OCI-LY3 (cell line): ENCODE measurements around the gene PEX7.
"Not testable (repeated sequence)": the region's sequence is repeated elsewhere in the genome, so short reads cannot be mapped to it uniquely, and the experiment has no call there.

Experiments
- H2AFZ ChIP-seq: fragments of 200-600, 300-600 bp; shearing (Covaris generic); 2 replicates; pipeline ENCODE4 v1.6.0; 2014; ENCODE audit warnings: antibody characterized with exemption, low read depth, low read length
- H3K27ac ChIP-seq: fragments of 200-600, 300-600 bp; sonication (generic); 2 replicates; pipeline ENCODE4 v1.5.1; 2014; ENCODE audit warnings: mild to moderate bottlenecking, low read length, moderate library complexity, mixed read lengths
- H3K27me3 ChIP-seq: fragments of 200-600, 300-600 bp; sonication (generic); 2 replicates; pipeline ENCODE4 v1.6.1; 2014; ENCODE audit warnings: low read depth, low read length, mixed read lengths
- H3K36me3 ChIP-seq: fragments of 200-600, 300-600 bp; sonication (generic); replicated peaks from 2 replicates; pipeline ENCODE3; 2014; ENCODE audit warnings: low read depth, low read length, mixed read lengths
- H3K4me1 ChIP-seq: fragments of 300-600, 200-600 bp; sonication (generic); 2 replicates; pipeline ENCODE4 v1.6.1; 2014; ENCODE audit warnings: low read length, mixed read lengths
- H3K4me2 ChIP-seq: fragments of 200-600, 300-600 bp; sonication (generic); 2 replicates; pipeline ENCODE4 v1.6.1; 2014; ENCODE audit warnings: low read length, mixed read lengths
- H3K4me3 ChIP-seq: fragments of 300-600, 200-600 bp; sonication (generic); 2 replicates; pipeline ENCODE4 v1.5.1; 2014; ENCODE audit warnings: antibody characterized with exemption, mild to moderate bottlenecking, low read length, moderate library complexity
- H3K79me2 ChIP-seq: fragments of 300-600, 200-600 bp; shearing (Covaris generic); 2 replicates; pipeline ENCODE4 v1.6.1; 2014; ENCODE audit warnings: mild to moderate bottlenecking, low read length, mixed read lengths
- H3K9ac ChIP-seq: fragments of 300-600, 200-600 bp; shearing (Covaris generic); 2 replicates; pipeline ENCODE4 v1.6.0; 2014; ENCODE audit warnings: mild to moderate bottlenecking, low read length, moderate library complexity
- H3K9me3 ChIP-seq: fragments of 200-600, 300-600 bp; shearing (Covaris generic); 2 replicates; pipeline ENCODE4 v1.6.1; 2014; ENCODE audit warnings: low read length, mixed read lengths; ENCODE audit not compliant: insufficient read depth
- H4K20me1 ChIP-seq: fragments of 200-600, 300-600 bp; sonication (generic); 2 replicates; pipeline ENCODE4 v1.6.1; 2016; ENCODE audit warnings: low read length, mixed read lengths; ENCODE audit not compliant: insufficient read depth
- CTCF ChIP-seq: fragments of 200-600, 300-600 bp; sonication (generic); IDR thresholded peaks from 2 replicates; pipeline ENCODE4 v1.5.1; 2014; ENCODE audit warnings: antibody characterized with exemption, low read length, low read depth
- EZH2phosphoT487 ChIP-seq: fragments of 200-600 bp; shearing (Covaris generic); IDR thresholded peaks from 2 replicates; pipeline ENCODE4 v1.6.1; 2018; ENCODE audit warnings: antibody characterized with exemption, mixed run types, low read depth

Gene PEX7

DNA sequence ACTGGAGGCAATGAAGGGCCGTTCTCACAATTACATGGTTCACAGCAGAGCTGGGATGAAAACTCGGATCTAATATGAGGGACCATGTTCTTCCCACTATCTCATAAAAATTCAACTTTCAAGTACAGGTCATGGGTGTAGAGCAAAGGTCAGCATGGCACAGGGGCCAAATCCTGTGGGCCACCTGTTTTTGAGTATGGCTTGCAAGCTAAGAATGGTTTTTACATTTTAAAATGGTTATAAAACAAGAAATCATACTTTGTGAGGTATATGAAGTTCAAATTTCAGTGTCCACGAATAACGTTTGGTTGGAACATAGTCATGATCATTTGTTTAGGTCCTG is 34.7 kb upstream of the PEX7 start:
- Histone ChIP-seq H3K9me3 (no peaks in the 10 kb centered on the region), H3K27me3 (0 out of 2 replicates have a peak, but pooled peaks cover 13% of the 10 kb centered on the region), H3K4me1 (peaks cover 33% of the 10 kb centered on the region), H3K9ac (no peak overlapping the region), H3K36me3 (no peaks in the 10 kb centered on the region), H3K27ac (no peak overlapping the region), H3K4me2 (no peak overlapping the region), H4K20me1 (peaks cover 4% of the 10 kb centered on the region), H3K79me2 (no peaks in the 10 kb centered on the region), H2AFZ (no peak overlapping the region), H3K4me3 (no peak overlapping the region)
- TF ChIP-seq EZH2phosphoT487 (no peak), CTCF (no peak)

DNA sequence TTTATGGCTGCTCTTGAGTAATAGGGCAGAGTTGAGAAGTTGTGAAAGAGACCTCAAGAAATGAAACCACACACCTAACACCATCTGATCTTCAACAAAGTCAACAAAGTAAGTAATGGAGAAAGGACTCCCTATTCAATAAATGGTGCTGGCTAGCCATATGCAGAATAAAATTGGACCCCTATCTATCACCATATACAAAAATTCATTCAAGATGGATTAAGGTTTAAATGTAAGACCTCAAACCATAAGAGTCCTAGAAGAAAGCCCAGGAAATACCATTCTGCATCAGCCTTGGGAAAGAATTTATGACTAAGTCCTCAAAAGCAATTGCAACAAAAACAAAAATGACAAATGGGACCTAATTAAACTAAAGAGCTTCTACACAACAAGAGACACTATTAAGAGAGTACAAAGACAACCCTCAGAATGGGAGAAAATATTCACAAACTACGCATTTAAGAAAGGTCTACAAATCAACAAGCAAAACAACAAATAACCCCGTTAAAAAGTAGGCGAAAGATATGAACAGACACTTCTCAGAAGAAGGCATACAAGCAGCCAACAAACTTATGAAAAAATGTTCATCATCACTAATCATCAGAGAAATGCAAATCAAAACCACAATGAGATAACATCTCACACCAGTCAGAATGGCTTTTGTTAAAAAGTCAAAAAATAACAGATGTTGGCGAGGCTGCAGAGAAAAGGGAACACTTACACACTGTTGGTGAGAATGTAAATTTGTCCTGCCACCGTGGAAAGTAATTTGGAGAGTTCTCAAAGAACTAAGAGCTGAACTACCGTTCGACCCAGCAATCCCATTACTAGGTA is 34.1 kb upstream of the PEX7 start:
- Histone ChIP-seq H3K4me3 (no peak overlapping the region), H3K9ac (no peak overlapping the region)

DNA sequence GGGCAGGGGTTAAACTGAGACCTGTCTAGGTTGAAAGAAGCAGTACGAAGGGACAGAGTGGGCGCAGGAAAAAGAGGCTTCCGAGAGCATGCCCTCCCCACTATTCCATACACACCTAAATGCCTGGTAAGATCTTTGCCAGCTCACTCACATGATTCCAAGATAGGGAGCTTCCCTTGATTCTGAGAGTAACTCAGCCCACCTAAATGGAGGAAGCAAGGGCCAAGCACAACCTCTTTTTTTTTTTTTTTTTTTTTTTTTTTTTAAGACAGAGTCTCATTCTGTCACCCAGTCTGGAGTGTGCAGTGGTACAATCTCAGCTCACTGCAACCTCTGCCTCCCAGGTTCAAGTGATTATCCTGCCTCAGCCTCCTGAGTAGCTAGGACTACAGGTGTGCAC is 33.0 kb upstream of the PEX7 start:
- H3K9me3 ChIP-seq, H3K4me3 ChIP-seq, H3K27ac ChIP-seq, H3K79me2 ChIP-seq, H3K4me2 ChIP-seq, H2AFZ ChIP-seq, H3K36me3 ChIP-seq, H4K20me1 ChIP-seq, H3K9ac ChIP-seq: not testable (repeated sequence)
- 0 out of 2 replicates have a peak, but pooled peaks cover 13% of the 10 kb centered on the region for H3K27me3 ChIP-seq
- peaks cover 21% of the 10 kb centered on the region for H3K4me1 ChIP-seq

More for the DNA sequence above, 34.1 kb upstream of the PEX7 start:
- H4K20me1 ChIP-seq: peaks cover 4% of the 10 kb centered on the region
- H3K4me1 ChIP-seq: peaks cover 32% of the 10 kb centered on the region
- H3K4me2 ChIP-seq: no peak overlapping the region
- no peaks in the 10 kb centered on the region for H3K79me2 ChIP-seq
- TF ChIP-seq EZH2phosphoT487: no peak
- no peak for TF ChIP-seq CTCF
- no peaks in the 10 kb centered on the region for H3K36me3 ChIP-seq
- 0 out of 2 replicates have a peak, but pooled peaks cover 13% of the 10 kb centered on the region for H3K27me3 ChIP-seq
- no peak overlapping the region for H2AFZ ChIP-seq
- no peaks in the 10 kb centered on the region for H3K9me3 ChIP-seq
- H3K27ac ChIP-seq: no peak overlapping the region

DNA sequence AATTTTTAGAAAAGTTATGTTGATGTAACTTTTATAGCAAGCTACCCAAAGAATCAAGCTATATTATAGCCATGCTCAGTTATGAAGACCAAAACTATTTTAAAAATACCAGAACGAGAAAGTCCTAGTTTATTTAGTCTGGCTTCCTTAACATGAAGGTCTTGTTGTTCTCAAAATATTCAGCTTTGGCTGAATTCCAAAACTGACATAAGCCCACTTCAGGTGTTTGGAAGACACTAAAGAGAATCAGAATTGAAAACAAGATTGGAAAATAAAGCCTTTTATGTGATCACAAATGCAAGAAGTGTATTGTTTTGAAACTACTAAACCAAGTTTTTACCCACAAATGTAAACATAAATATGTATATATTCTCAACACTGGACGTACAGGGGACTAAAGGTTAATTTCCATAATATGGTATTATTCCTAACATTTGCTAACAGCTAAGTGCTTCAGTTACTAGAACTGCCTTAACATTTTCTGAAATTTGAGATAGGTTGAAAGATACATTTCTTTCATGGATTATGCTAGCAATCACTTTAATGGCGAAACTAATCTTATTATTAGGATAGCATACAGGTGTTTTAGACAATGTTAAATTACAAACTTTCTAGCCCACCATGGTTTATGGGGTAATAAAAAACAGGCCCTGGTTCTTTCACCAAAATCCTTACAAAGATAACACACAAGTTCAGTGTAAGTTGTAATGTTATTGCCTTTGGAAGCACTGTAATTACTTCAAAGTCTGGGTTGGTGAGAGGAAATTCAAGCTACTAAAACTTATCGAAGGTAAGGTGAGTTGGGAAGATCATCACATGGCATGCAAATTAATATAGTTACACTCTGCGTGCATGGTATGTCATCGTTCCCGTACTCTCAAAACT is 31.7 kb upstream of the PEX7 start:
- Histone ChIP-seq H3K4me3 (peak overlapping the region; percentile 96), H3K27me3 (0 out of 2 replicates have a peak, but pooled peaks cover 11% of the 10 kb centered on the region), H3K9ac (no peak overlapping the region), H3K4me2 (peak overlapping the region; percentile 93), H2AFZ (no peak overlapping the region), H3K36me3 (no peaks in the 10 kb centered on the region), H3K4me1 (peaks cover 8% of the 10 kb centered on the region), H3K27ac (no peak overlapping the region), H4K20me1 (no peaks in the 10 kb centered on the region), H3K79me2 (no peaks in the 10 kb centered on the region), H3K9me3 (no peaks in the 10 kb centered on the region)
- TF ChIP-seq CTCF (no peak), EZH2phosphoT487 (no peak)
